ENCODE data around the gene KCNMB3.
"Not testable (repeated sequence)": the region's sequence is repeated elsewhere in the genome, so short reads cannot be mapped to it uniquely, and the experiment has no call there.

Gene KCNMB3

DNA sequence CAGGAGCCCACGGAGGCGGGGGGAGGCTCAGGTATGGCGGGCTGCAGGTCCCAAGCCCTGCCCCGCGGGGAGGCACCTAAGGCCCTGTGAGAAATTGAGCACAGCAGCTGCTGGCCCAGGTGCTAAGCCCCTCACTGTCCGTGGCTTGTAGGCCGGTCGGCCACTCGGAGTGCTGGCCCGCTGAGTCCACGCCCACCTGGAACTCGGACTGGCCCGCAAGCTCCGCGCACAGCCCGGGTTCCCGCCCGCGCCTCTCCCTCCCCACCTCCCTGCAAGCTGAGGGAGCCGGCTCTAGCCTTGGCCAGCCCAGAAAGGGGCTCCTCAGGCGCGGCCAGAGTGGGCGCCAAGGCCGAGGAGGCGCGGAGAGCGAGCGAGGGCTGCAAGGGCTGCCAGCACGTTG is 12.2 kb upstream of the KCNMB3 start:
- DNase-seq = no peak

DNA sequence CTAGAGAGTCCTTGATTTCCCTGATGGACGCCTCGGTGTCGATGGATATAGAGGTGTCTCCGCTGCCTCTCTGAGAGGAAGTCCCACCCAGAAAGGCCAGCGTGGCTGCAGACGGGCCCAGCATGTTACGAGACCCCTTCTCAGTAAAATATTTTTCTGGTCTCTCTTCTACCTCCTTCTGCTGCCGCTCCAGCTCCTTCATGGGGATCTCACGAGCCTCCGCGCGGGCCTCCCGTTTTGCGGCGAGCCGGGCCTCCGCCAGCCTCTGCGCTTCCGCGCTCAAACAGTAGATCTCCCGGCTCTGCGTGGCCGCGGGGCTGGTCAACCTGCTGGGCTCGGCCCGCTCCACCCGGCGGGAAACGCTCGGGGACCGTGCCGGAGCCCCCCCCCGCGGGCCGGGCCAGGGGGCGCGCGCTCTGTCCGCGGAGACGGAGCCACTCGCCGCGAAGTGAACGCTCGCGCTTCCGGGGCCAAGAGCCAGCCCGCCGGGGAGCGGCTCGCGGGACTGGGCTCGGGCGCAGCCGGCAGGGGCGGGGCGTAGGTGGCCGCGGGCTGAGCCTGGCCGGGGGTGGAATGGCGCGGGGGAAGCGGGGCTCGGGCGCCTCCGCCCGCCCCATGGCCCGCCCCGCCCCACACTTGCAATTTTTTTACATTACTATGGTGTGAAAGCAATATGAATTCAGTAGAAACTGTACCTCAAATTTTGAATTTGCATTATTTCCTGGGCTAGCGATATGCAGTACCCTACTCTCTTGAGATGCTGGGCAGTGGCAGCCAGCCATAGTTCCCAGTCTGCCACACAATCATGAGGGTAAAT is 10.2 kb upstream of the KCNMB3 start:
- no peak for DNase-seq

DNA sequence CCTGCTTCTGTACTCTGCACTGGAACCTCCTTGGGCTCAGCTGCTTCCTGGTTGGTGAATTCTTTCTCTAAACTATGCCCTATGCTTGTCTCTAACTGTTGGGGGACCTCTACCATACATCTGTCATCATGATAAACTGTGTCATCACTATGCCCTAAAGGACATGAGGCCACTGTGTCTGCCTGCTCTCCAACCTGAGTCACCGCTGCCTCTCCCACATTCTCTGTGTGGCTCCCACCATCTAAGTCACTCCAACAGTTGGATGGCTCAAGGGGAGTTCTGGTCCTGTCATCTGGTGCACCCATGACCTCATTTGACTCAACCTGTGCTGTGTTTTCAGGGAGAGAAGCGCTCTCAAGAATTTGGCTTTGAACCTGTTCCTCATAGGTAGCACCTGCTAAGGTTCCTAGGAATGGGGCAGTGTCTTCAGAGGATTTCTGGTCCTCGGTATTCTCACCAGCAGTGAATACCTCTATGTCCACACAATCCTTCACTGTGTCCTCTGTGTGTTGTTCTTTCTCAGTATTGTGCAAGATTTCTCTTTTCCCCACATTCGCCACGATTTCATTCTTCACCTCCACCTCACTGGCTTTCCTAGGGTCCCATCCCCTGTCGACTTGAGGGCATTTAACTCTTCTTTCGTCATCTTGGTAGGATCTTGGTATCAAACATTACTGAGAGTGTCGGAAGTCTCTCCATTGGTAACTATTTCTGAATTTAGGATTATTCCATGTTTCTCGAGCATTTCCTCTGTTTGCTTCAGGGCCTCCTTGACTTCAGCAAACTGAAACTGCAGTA is 9.2 kb upstream of the KCNMB3 start:
- DNase-seq = not testable (repeated sequence)

DNA sequence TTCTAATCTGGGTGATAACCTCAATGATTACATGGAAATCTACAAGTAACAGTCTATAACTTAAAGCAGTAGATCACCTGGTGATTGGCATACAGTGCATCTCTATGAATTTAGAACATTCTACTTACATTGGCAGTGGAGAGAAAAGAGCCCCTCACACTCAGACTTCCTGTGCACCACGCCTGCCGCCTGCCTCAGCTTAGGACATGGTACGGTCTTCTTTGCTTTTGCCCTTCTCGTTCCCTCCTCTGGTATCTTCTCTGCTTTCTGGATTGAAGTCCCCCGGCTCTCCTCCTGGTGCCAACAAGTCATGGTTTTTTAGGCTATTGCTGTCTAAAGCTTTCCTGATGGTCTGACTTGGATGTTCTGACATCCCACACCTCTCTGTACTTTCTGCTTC is 7.9 kb upstream of the KCNMB3 start:
- DNase-seq = no peak

DNA sequence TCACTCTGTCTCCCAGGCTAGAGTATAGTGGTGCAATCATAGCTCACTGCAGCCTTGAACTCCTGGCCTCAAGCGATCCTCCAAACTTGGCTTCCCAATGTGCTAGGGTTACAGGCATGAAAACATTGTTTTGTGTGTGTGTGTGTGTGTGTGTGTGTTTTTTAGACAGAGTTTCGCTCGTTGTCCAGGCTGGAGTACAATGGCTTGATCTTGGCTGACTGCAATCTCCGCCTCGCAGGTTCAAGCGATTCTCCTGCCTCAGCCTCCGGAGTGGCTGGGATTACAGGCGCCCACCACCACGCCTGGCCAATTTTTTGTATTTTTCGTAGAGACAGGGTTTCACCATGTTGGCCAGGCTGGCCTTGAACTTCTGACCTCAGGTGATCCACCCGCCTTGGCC is 6.8 kb upstream of the KCNMB3 start:
- not testable (repeated sequence) for DNase-seq

DNA sequence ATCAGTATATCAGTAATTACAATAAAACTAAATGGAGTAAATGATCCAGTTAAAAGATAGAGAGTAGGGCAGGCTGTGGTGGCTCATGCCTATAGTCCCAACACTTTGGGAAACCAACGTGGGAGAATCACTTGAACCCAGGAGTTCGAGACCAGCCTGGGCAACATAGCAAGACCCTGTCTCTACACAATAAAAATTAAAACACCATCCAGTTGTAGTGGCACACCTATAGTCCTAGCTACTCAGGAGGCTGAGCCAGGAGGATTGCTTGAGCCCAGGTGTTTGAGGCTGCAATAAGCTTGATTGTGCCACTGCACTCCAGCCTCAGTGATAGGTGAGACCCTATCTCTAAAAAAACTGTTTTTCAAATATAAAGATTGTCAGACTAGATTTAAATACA is 5.9 kb upstream of the KCNMB3 start:
- no peak for DNase-seq

DNA sequence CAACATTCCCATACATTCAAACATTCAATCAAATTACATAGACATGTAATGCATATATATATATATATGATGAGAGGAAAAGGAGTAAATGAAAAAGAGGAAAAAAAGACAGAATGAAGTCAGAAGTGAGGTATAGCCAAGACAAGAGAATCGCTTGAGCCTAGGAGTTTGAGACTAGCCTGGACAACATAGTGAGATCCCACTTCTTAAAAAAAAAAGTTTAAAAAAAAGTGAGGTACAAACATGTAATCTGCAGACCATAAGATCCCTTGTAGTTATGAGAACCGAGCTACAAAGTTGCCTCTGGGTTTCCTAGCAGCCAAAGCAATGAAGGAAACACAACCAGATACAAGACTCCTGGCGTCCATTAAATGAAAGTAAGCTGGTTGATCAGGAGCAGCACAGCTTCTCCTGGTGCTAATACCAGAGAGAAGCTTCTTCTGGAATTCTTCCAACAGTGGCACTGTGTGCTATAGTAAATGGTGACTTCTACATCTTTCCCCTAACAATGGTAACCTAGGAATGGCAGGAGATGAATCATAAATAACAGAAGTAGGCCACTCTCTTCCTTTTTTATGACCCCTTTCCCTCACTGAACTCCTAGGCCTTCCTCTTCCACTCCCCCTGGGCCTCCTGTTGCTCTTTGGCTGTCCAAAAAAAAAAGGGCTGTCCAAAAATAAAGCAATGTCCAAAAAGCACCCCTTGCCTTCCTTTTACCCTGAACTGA is 3.5 kb downstream of the KCNMB3 start:
- DNase-seq = no peak

DNA sequence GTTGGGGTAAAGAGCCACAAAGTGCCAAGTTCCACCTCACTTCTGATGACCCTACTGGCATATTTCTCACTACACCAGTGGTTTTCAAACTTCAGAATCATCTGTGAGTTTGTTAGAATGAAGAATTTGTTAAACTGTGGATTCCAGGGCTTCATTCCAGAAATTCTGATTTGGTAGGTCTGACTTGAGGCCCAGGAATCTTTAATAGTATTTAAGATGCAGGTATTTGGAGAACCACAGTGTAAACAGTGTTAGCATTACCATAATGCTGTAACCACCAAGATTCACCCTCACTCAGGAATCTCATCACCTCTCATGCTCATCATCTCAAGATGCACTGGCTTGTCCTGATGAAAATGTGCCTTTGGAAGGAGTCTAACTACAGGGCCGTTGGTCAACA is 6.0 kb downstream of the KCNMB3 start:
- DNase-seq = no peak

DNA sequence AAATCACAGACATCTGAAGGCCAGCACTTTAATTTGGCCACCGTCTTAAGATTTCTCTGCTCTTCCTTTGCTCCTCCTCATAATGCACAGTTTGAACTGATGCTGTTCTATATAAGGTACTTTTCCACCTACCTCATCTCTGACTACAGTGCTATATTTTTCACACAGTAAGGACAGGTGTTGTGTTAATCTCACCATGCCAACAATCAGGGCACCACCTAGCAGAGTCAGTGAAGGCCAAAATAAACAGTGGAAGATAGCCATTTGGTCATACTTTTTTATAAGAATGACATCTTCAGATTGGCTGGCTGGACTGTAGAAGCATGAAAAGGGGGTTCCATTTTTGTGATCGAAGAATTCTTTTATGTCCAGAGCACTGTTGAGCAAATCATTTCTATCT is 8.1 kb downstream of the KCNMB3 start:
- not testable (repeated sequence) for DNase-seq

DNA sequence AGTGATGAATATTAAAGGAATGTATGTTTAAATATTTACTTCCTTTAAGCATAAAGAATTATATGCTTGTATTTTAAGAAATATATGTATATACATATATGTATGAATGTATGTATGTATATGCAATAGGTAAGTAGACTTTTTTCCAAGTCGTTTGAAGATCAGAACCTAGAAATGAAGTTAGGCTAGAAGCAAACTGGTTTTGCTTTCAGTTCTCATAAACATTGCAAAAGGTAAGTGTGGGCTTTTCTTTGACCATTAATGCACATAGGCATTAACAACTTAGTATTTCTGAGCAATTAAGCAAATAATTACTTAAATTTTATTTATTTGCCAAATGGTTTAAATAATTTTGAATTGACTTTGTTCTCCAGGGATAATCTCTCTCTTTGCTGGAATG is 10.6 kb downstream of the KCNMB3 start:
- DNase-seq = not testable (repeated sequence)

DNA sequence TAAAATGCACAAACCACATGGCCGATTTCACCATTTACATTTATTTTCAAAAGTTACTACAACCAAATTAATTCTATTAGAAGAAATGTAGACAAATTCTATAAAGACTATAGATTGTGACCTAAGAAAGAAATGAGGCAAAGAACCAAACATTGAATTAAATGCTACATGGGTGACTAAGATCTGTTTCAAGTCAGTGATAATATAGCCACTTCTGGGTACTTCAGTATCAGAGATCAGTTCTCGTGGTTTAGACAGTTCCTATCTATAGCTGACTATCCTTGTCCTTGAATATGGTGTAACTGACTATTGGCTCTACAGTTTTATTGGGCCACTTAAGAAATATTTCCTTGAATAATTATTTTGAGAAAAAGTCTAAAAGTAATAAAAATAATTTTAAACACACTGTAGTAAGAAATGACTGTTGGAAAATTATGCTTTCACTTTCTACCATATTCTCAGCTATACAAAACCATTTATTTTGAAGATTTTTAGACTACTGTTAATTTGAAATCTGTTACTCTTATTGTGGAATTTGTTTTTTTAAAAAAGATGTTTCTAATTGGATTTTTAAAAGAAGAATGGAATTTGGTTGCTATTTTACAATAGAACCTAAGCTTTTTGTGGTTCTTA is 14.1 kb downstream of the KCNMB3 start:
- no peak for DNase-seq

DNA sequence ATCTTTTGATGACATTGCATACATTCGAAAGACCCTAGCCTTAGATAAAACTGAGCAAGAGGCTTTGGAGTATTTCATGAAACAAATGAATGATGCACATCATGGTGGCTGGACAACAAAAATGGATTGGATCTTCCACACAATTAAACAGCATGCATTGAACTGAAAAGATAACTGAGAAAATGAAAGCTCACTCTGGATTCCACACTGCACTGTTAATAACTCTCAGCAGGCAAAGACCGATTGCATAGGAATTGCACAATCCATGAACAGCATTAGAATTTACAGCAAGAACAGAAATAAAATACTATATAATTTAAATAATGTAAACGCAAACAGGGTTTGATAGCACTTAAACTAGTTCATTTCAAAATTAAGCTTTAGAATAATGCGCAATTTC is 16.7 kb downstream of the KCNMB3 start:
- DNase-seq = no peak

DNA sequence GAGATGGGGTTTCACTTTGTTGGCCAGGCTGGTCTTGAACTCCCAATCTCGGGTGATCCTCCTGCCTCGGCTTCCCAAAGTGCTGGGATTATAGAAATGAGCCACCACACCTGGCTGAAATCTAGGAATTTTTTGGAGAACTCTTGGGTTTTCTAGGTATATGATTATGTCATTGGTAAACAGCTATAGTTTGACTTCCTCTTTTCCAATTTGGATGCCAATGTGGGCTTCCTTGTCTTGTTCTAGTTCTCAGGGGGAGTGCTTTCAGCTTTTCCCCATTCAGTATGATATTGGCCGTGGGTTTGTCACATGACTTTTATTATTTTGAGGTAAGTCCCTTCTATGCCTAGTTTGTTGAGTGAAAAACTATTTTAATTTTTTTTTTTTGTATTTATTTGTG is 17.9 kb downstream of the KCNMB3 start:
- DNase-seq = no peak

DNA sequence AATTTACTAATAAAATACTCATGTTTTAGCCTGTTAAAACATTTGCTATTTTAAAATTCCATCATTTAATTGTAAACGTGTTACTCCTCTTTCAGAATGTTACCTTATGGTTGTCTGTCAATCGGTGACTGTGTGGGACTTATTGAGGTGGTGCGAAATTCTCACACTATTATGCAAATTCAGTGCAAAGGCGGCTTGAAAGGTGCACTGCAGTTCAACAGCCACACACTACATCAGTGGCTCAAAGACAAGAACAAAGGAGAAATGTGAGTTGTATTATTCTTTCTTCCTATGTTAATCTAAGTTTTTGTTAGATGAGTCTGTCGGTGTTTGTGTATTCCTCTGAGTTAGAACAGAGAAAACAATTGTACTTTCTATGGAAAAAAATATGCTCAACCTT is 21.7 kb downstream of the KCNMB3 start:
- DNase-seq = no peak

DNA sequence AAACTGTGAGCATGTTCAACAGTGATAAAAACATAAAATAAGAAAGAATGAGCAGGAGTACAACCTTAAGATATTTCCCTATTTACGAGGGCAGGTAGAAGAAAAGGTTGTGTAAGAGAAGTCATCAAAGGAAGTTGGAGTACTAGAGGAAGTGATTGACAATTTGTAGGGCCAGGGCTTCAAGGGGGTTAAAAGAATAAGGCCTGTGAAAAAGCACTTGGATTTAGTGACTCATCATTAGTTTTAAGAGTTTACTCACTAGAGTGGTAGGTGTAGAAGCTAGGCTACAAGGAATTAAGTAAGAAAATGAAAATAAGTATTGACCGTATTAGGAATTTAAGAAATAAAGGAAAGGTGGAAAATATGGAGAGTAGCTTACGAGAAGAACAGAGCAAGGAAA is 23.6 kb downstream of the KCNMB3 start:
- DNase-seq = no peak

DNA sequence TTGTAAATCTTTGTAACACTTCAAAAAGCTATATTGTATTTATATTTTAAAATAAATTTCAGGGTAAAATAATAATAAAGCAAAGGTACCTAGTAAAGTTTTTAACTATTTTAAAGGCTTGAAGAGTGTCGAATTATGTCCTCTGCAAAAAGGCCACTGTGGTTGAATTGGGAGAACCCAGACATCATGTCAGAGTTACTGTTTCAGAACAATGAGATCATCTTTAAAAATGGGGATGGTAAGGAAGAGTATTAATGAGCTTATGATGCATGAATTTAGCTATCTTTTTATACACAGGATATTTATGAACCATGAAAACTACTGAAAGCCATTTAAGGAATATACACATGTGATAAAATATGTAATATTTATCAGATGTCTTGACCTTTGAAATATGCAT is 26.3 kb downstream of the KCNMB3 start:
- DNase-seq = no peak

DNA sequence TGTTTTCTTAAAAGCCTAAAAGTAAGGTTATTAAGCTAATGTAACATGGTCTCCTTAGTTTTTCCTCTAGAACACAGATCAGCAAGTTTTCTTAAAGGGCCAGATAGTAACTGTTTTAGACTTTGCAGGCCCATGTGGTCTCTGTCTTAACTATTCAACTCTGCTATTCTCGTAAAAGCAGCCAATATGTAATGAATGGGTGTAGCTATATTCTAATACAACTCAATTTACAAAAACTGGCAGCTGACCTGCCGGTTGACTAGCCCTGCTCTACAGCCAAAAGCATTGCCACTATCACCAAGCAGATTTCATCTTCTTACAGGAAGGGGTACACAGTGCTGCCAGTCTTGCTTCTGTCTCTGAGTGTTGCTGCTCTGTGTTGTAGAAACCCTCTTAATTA is 27.4 kb downstream of the KCNMB3 start:
- DNase-seq = no peak

DNA sequence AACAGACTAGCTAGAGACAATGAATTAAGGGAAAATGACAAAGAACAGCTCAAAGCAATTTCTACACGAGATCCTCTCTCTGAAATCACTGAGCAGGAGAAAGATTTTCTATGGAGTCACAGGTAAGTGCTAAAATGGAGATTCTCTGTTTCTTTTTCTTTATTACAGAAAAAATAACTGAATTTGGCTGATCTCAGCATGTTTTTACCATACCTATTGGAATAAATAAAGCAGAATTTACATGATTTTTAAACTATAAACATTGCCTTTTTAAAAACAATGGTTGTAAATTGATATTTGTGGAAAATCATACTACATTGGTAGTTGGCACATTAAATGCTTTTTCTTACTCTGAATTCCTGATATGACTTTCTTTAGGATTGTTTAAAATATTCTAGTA is 32.7 kb downstream of the KCNMB3 start:
- DNase-seq = not testable (repeated sequence)

DNA sequence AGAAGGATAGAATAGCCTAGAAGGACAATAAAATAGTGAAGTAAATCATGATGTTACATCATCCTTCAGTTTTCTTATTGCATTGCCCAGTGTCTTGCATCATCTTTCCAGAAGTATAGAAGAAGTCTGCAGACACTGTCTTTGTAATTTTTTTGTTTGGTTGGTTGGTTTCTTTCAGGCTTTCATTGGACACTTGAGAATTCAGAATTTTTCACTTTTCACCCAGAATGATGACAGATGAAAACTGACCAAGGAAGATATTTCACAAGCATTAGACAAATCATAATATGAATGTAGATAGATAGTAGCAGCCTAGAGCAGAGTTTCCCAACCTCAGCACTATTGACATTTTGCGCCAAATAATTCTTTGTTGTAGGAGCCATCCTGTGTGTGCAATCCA is 35.4 kb downstream of the KCNMB3 start:
- not testable (repeated sequence) for DNase-seq

DNA sequence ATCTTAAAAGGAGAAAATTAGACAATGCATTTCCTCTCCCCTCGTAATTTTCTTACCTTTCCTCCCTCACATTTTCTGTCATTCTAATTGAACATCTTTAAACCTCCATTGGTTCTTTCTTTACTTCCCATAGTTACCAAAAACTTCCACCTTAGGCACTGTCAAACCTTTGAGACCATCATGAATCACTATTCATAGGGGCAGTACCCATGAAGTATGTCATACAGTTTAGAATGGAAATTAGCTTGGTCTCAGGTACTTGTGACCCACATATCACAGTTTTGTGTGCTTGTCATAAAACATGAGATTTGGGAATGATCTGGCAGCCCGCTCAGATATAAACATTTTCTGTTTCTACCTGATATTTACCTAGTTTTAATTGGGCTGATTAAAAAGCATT is 50.1 kb downstream of the KCNMB3 start:
- DNase-seq = no peak

DNA sequence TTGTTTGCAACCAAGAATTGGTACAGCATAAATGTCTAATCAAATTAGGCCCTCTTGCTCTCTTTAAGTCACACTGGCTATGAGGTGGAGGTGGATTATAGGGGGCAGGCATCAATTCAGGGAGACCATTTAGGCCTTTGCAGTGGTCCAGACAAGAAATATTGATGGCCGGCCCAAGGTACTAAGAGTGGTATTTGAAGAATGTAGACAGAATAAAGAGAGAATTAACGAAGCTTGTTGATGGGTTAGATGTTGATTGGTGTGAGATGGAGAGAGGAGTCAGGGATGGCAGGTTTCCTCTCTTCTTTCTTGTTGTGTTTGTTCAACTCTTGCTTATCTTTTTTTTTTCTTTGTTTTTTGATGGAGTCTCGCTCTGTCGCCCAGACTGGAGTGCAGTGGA is 54.2 kb downstream of the KCNMB3 start:
- no peak for DNase-seq

DNA sequence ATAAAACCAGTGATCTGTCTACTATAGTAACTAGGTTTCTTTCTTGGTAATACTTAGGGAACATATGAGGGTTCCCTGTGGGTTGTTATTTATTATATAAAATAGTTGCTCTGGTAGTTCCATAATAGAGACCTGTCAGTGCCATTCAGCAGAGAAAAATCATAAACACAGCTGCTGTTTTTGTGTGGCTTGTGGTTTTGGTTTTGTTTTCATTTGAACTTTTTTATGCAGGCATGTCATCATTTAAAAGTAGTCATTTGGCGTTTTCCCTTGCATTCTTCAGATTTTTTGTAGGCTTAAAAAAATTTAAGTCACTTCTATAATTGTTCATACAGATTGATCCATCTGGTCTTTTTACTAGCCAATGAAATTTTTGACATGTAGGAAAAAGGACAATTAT is 54.8 kb downstream of the KCNMB3 start:
- DNase-seq = no peak

DNA sequence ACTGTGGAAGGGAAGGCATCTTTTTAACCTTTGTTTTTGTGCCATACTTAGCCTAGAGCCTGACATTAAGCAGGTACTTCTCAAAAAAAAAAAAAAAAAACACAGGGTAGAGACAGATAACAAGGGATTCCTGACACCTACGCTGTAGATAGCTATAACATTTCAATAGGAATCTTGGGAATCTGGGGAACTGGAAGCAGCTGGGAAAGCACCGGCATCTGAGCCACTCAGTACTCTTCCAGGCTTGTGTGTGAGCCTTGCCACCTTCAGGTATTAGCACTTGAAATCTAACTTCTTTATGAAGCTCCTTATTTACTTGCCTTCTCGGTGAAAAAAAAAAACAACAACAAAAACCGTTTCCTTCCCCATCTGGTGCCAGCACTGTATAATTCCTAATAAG is 56.0 kb downstream of the KCNMB3 start:
- DNase-seq = no peak

All from NK-92 treated with Interleukin-12 subunit alpha and Interleukin-12 subunit beta, amount 100 ng/mL, for 24 hours (cell line).